HG03457 (cell line): ENCODE measurements around the gene LRP4.
A peak's percentile ranks its signal among the peaks of the same experiment; 100 is the strongest.
"Not testable (repeated sequence)": the region's sequence is repeated elsewhere in the genome, so short reads cannot be mapped to it uniquely, and the experiment has no call there.

ENCODE experiments used
- ATAC-seq: cut with Tn5 transposase; IDR thresholded peaks from one replicate; pipeline ENCODE4 v1.9.1; 2021; ENCODE audit warnings: moderate number of reproducible peaks; ENCODE audit not compliant: unreplicated experiment

The LRP4 gene

GRCh38 chr11:46918083-46918787 is at the start of gene LRP4:
TSS of gene LRP4 (minus strand) at chr11:46918550. CDS start at chr11:46918379, 171 bp downstream.
- no peak for ATAC-seq

DNA sequence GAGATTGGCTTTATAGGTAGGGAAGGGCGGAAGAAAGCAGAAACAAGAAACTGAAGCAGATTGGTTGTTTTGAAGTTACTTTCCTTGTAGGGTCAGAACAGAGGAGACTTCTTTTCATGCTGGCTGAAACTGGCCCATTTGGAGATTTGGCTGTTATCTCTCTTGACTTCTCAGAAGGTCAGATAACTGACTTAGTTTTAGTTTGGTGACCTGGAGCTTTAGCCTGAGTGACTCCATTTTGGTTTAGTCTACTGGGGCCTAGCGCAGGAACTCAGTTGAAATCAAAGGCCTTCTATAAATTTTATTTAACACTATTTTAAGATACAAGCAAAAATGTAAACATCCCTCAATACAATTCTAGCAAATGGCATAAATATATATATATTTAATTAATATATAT is 49.6 kb upstream of the LRP4 start:
- no peak for ATAC-seq

GRCh38 chr11:46966773-46967172 is 48.4 kb upstream of the LRP4 start:
- no peak for ATAC-seq

- ATAC-seq: no peak
Measured at GRCh38 chr11:46963844-46964243, 45.5 kb upstream of the LRP4 start.

GRCh38 chr11:46961886-46962285 is 43.5 kb upstream of the LRP4 start:
- ATAC-seq: not testable (repeated sequence)

DNA sequence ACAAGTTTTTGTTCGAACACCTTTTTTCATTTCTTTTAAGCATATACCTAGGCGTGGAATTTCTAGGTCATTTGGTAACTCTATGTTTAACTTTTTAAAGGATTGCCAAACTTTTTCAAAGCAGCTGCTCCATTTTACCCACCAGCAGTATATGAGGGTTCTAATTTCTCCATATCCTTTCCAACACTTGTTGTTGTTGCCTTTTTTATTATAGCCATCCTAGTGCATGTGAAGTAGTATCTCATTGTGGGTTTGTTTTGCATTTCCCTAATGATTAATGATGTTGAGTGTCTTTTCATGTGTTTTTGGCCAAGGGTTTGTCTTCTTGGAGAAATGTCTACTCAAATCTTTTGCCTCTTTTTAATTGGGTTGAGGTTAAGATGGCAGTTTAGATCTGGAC is 42.7 kb upstream of the LRP4 start:
- ATAC-seq: no peak

DNA sequence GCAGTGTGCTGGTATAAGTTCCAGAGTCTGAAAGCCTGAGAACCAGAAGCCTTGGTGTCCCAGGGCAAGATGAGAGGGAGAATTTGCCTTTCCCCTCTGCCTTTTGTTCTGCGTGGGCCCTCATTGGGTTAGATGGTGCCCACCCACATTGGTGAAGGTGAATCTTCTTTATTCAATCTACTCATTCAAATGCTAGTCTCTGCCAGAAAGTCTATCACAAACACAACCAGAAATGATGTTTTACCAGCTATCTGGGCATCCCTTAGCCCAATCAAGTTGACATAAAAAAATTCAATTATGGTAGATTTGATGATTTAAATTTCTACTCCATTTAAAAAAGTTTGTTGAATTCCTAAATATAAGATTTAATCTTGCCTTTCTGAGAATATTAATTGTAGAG is 40.4 kb upstream of the LRP4 start:
- no peak for ATAC-seq

- ATAC-seq: no peak
Measured at GRCh38 chr11:46953093-46953492, 34.7 kb upstream of the LRP4 start.

- no peak for ATAC-seq
Measured at GRCh38 chr11:46952553-46952952, 34.2 kb upstream of the LRP4 start.

DNA sequence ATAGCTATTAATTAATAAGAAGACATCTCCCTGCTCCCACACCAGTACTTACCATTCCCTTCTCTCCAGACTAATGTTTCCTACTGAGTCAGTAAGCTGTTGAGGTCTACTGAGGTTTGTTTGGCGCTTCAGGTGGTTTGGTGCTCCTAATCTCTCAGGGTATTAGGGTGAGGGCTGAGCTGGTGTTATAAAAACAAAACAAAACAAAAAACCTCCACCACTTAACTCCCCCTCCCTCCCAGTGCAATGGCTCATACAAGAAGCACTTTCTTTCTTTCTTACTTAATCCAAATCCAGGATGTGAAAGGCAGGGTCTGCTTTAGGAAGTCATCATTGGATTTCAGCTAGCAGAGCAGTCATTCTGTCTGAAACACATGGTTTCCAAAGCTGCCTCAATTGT is 33.5 kb upstream of the LRP4 start:
- no peak for ATAC-seq

GRCh38 chr11:46949297-46949696 is 30.9 kb upstream of the LRP4 start:
- no peak for ATAC-seq

DNA sequence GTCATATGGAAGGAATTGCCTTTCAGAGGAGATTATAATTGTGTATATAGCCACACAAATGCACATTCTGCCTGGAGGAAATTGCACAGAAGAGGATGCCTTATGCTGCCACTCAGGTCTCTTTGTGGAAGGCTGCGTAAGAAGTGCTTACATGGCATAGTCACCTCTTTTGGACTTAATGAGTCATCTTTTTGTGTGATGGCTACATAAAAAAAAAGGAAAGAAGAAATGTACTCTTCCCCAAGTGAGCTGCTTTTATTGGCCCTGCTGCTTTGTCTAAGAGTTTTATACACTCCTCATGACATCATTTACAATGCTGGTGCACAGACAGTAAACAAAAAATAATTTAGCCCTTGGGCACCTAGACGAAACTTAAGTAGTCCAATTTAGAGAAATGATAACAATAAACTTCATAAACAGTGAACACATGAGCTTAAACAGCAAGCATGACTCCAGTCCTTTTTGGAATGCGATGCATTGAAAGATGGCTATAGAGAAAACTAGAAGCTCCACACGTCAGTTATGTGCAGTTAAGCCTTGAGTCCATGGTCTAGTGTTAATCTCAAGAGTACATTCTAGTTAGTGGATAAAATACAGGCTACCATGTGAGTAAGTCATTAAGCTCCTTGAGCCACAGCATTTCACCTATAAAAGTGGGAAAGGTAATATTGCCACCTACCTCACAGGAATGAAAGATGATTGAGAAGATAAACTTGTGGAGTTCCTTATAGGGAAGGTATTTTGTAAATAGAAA is 30.2 kb upstream of the LRP4 start:
- no peak for ATAC-seq

GRCh38 chr11:46947399-46948077 is 29.2 kb upstream of the LRP4 start:
- no peak for ATAC-seq

DNA sequence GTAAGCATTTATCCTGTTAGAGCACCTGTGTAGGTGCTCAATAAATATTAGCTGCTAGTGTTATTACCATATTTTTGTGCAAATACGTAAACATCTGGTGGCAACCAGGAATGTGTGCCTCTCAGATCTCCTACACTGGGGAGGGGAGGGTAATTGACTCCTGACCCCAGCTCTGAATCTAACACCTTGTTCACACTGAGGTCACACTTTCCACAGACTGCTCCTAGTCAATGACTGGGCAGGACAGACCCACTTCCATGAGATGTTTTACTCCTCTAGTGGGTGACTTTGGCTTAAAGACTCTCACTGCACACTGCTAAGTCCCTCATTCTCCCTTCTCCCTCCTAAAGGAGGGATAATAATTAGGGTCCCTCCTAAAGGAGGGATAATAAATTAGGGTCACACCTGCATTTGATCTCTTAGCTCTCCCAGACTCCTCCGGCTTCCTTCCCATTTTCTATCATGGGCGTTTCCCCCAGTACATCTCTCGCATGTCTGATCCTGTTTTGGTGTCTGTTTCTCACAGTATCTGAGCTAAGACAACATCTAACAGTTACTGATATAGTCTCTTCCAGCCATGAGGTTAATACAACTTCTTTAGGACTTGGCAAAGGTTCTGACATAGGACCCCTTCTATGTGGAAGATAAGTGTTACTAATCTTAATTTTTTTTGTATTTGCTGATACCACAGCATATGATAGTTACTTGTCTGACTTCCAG is 26.2 kb upstream of the LRP4 start:
- no peak for ATAC-seq

DNA sequence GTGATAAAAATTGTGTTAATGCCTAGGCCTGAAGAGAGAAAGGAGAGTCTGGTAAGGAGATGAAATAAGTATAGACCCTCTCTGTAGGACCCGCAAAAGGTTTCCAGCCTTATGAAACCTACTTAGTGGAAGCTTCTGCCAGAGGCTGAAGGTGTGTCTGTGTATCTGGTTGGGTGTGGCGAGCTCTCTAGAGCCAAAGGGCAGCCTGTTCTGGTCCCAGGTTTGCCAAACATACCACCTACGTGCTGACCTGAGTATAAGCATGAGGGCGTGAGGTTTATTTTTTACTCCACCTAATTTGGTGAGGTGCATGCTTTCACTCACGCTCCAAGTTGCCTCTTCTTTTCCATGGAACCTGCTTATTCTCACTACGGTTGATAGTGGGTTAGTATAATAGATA is 23.8 kb upstream of the LRP4 start:
- no peak for ATAC-seq

GRCh38 chr11:46936138-46937110 is 18.1 kb upstream of the LRP4 start, which contains the start of gene CSTPP1:
TSS of gene CSTPP1 (plus strand) at chr11:46936761. CDS start at chr11:46936806, 45 bp downstream.
- peak; percentile 57 for ATAC-seq

- ATAC-seq: no peak
Measured at GRCh38 chr11:46930089-46930488, 11.7 kb upstream of the LRP4 start.

DNA sequence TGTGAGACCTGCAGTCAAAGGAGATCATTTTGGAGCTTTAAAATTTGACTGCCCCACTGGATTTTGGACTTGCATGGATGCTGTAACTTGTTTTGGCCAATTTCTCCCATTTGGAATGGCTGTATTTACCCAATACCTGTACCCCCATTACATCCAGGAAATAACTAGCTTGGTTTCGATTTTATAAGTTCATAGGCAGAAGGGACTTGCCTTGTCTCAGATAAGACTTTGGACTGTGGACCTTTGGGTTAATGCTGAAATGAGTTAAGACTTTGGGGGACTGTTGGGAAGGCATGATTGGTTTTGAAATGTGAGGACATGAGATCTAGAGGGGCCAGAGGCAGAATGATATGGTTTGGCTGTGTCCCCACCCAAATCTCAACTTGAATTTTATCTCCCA is 10.4 kb upstream of the LRP4 start:
- ATAC-seq: not testable (repeated sequence)

DNA sequence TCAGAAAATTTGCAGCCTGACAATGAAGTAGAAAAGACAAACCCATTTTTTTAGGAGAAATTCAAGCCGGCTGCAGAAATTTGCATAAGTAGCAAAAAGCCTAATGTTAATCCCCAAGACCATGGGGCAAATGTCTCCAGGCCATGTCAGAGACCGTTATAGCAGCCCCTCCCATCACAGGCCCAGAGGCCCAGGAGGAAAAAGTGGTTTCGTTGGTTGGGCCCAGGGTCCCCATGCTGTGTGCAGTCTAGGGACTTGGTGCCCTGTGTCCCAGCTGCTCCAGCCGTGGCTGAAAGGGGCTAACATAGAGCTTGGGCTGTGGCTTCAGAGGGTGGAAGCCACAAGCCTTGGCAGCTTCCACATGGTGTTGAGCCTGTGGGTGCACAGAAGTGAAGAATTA is 9.6 kb upstream of the LRP4 start:
- not testable (repeated sequence) for ATAC-seq

GRCh38 chr11:46920755-46921154 is 2.4 kb upstream of the LRP4 start:
- no peak for ATAC-seq
